ENCODE results near the gene DSTYK.

The DSTYK gene

GRCh38 chr1:205121660-205122488 is 89.6 kb downstream of the DSTYK start, which contains the start of gene RBBP5:
Gene RBBP5 (minus strand): TSS chr1:205121978. CDS start chr1:205121873, 105 bp downstream.
- DNase-seq: peak; percentile 96

GRCh38 chr1:205118752-205119151 is 92.8 kb downstream of the DSTYK start:
- no peak for DNase-seq

DNA sequence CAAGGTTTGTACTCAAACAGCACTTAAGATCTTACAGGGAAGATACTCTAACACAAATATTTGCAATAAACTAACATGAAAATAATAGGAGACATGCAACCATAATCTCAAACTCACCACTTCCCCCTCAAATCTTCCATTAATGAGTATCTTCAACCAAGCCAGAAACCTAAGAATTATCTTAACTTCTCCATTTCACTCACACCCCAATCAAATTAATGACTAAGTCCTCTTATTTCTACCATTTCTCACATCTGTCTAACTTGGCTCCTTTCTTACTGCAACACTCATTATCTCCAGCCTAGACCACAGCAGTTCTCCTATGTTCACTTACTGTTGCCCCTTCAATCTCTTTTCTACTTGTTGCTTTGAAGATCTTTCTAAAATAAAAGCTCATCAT is 100.1 kb downstream of the DSTYK start:
- DNase-seq: no peak

GRCh38 chr1:205109711-205110110 is 101.8 kb downstream of the DSTYK start:
- DNase-seq: no peak

DNA sequence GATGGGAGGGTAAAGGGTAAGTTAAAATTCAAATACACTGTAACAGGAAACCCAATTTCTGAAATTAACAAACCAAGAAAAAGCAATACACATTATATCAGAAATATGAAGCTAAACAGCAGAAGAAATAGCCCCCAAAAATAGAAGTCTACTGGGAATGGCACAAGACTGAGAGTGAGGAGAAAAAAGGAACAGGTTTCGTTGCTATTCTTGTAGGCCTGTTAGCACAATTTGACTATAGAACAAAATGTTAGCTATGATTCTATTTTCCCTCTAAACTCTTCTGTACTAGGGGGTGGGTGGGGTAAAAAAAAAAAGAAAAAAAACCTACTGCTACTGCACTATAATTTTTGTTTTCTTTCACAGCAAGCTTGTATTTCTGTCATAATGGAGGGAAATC is 102.2 kb downstream of the DSTYK start:
- no peak for DNase-seq

DNA sequence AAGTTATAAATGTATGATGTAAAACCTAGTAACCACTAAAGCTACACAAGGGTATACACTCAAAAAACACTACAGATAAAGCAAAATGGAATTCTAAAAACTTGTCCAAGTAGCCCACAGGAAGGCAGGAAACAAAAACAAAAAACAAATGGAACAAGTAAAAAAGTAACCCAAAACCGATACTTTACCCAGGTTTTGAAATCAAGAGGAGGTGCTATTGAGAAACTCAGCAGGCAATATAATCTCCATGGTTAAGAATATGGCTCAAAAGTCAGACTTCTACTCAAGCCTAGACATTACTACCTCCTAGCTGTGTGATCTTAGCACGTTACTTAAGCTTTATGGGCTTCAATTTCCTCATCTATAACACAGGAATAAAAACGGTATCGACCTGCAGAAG is 103.0 kb downstream of the DSTYK start:
- DNase-seq: no peak

DNA sequence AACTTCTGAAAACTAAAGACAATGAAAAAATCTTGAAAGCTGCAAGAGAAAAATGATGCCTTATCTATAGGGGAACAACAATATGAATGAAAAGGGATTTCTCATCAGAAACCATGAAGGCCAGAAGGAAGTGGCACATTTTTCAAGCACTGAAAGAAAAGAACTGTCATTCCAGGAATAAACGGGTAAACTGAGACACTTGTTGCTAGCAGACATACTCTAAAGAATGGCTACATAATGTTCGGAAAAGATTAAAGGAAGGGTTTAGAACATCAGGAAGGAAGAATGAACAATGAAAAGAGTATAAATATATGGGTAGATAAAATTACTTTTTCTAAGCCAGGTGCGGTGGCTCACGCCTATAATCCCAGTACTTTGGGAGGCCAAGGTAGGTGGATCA is 104.2 kb downstream of the DSTYK start:
- no peak for DNase-seq

DNA sequence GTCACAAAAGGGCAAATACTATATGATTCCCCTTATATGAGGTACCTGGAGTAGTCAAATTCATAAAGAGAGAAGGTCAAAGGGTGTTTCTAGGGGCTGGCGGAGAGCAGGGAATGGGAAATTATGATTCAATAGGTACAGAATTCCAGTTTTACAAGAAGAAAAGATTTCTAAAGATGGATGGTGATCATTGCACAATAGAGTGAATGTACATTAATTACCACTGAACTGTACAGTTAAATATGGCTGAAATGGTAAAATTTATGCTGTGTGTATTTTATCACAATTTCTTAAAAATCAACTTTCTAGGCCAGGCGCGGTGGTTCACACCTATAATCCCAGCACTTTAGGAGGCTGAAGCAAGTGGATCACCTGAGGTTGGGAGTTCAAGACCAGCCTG is 109.1 kb downstream of the DSTYK start:
- no peak for DNase-seq

- DNase-seq: no peak
Measured at GRCh38 chr1:205098242-205098641, 113.3 kb downstream of the DSTYK start.

DNA sequence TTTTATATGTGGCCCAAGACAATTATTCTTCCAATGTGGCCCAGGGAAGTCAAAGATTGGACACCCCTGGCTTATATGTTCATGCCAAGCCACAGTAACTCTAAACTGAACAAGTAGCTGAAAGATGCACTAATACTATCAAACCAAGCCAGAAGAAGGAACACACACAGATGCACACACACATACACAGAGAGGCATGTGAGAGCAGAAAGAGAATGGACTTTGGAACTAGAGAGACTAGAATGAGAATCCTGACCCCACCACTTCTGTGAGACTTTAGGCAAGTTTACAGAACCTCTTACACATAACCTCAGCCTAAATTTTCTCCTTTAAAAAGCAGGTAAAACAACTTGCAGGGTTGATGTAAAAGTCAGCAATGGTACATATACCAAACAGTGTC is 116.1 kb downstream of the DSTYK start:
- no peak for DNase-seq
